Gastrocnemius medialis (tissue), 4 donors: ENCODE results near the gene GALNT10. TPM values are rescaled to one million over a fixed set of nuclear protein-coding genes. Genes with fewer than 3 reads are reported as not detected.

Experiments used
- ATAC-seq, 2 donors: fragments of 150-250 bp; one replicate each; pipeline ENCODE4 v1.9.1; 2016
- DNase-seq, 2 donors: peaks; one replicate each; pipeline ENCODE4 v3.0.0-alpha.2; 2019
- H3K27ac ChIP-seq, 4 donors: fragments of 200-600 bp; sonication (generic); 1 replicate in 1 of 4; 2 replicates in 3 of 4; pipeline ENCODE4 v1.5.1; 2016 to 2018; ENCODE audit warnings: mild to moderate bottlenecking in 2 of 4, moderate library complexity in 1 of 4
- H3K27me3 ChIP-seq, 3 donors: fragments of 200-600 bp; sonication (generic) in 2 of 3; 1 replicate in 1 of 3; 2 replicates in 2 of 3; pipeline versions ENCODE4 v1.5.1 to v1.6.0; 2016 to 2019; ENCODE audit warnings: mild to moderate bottlenecking in 1 of 3, moderate library complexity in 1 of 3
- H3K36me3 ChIP-seq, 2 donors: fragments of 200-600 bp; sonication (generic) in 1 of 2; one replicate each; pipeline ENCODE4 v1.5.1; 2017 to 2018
- H3K4me1 ChIP-seq, 2 donors: fragments of 200-600 bp; sonication (generic) in 1 of 2; one replicate each; pipeline ENCODE4 v1.5.1; 2016 to 2017; ENCODE audit warnings: mild to moderate bottlenecking in 2 of 2
- H3K4me3 ChIP-seq, 4 donors: fragments of 200-600 bp; sonication (generic) in 3 of 4; 1 replicate in 1 of 4; 2 replicates in 3 of 4; pipeline ENCODE4 v1.5.1; 2016 to 2019; ENCODE audit warnings: mild to moderate bottlenecking in 2 of 4
- H3K9me3 ChIP-seq, 3 donors: fragments of 200-600 bp; sonication (generic) in 2 of 3; 1 replicate in 1 of 3; 2 replicates in 2 of 3; pipeline ENCODE4 v1.5.1; 2016 to 2019
- CTCF ChIP-seq, 5 experiments: fragments of 450-650 bp in 3 of 5; fragments of 200-600 bp in 2 of 5; sonication (generic) in 2 of 5; IDR thresholded peaks in 4 of 5; conservative IDR thresholded peaks in 1 of 5; 1 replicate in 4 of 5; 2 replicates in 1 of 5; pipeline ENCODE4 v1.5.1; 2016 to 2019; ENCODE audit warnings: antibody characterized with exemption in 5 of 5, mild to moderate bottlenecking in 3 of 5, moderate library complexity in 3 of 5
- POLR2A ChIP-seq, 2 donors: fragments of 450-650 bp; IDR thresholded peaks; one replicate each; pipeline ENCODE4 v1.6.1; 2017; ENCODE audit warnings: antibody characterized with exemption in 2 of 2, mild to moderate bottlenecking in 2 of 2, moderate library complexity in 2 of 2
- in situ Hi-C, 4 donors: fragments of 200-750 bp; cut with MboI; loops; one replicate each; pipeline versions ENCODE4 v1.15.0 to v1.8.0; 2017; ENCODE audit warnings: low sequenced_read_pairs in 4 of 4
- intact Hi-C: fragments of 100-400 bp; cut with DNase I; formaldehyde crosslinking; loops from one replicate; pipeline ENCODE4 v1.15.1; 2023; ENCODE audit warnings: low total_unique reads
- total RNA-seq, 4 donors: library from RNA; depleted of rRNA; stranded (reverse); fragments of >200 nt; gene quantifications; one replicate each; pipeline versions ENCODE4 v1.1.0 to v1.2.3, GENCODE V29; 2016

The GALNT10 gene
- total RNA-seq, 4 donors from 2014 or later = 6.1 to 9.9 (median 6.4) TPM

GRCh38 chr5:154193283-154193682 lies 2.8 kb downstream of the GALNT10 start:
- Histone ChIP-seq H3K27ac (no peak overlapping the region), H3K4me1 (peaks cover 33 to 37% of the 10 kb centered on the region in 2 donors), H3K27me3 (no peaks in the 10 kb centered on the region), H3K4me3 (no peak overlapping the region), H3K9me3 (no peaks in the 10 kb centered on the region), H3K36me3 (no peaks in the 10 kb centered on the region)
- DNase-seq (no peak), ATAC-seq (no peak)
- in situ Hi-C loops (loop anchor here in 2 of 4 donors (10.0 to 25.0 kb wide), 2 partner anchors 212 to 219 kb away; no protein-coding TSS in a partner anchor), intact Hi-C loops (loop anchor here (5.0 kb wide), 3 partner anchors 156 to 254 kb away; partner anchors contain the start of genes FAM114A2, MFAP3 and SAP30L)
- TF ChIP-seq CTCF (IDR thresholded peaks at IDR 0.05 in 4 of 5, conservative IDR thresholded peaks at IDR 0.05 in 1 of 5) (no peak), POLR2A (IDR thresholded peaks at IDR 0.05) (no peak)

- Histone ChIP-seq H3K9me3 (no peaks in the 10 kb centered on the region), H3K36me3 (no peaks in the 10 kb centered on the region), H3K27ac (no peak overlapping the region), H3K4me1 (peaks cover 33 to 37% of the 10 kb centered on the region in 2 donors), H3K4me3 (no peak overlapping the region), H3K27me3 (no peaks in the 10 kb centered on the region)
- TF ChIP-seq POLR2A (IDR thresholded peaks at IDR 0.05) = no peak
- TF ChIP-seq CTCF (IDR thresholded peaks at IDR 0.05 in 4 of 5, conservative IDR thresholded peaks at IDR 0.05 in 1 of 5) = no peak
- ATAC-seq (no peak), DNase-seq (no peak)
- in situ Hi-C loops (loop anchor here in 2 of 4 donors (10.0 to 25.0 kb wide), 2 partner anchors 211 to 219 kb away; no protein-coding TSS in a partner anchor), intact Hi-C loops (loop anchor here (5.0 kb wide), 3 partner anchors 156 to 254 kb away; partner anchors contain the start of genes FAM114A2, MFAP3 and SAP30L)
Measured at GRCh38 chr5:154193701-154194121, 3.2 kb downstream of the GALNT10 start.

- Histone ChIP-seq H3K27me3 (no peaks in the 10 kb centered on the region), H3K4me3 (no peak overlapping the region), H3K27ac (no peak overlapping the region), H3K36me3 (no peaks in the 10 kb centered on the region), H3K9me3 (no peaks in the 10 kb centered on the region), H3K4me1 (peaks cover 32 to 33% of the 10 kb centered on the region in 2 donors)
- TF ChIP-seq POLR2A (IDR thresholded peaks at IDR 0.05) (no peak), CTCF (IDR thresholded peaks at IDR 0.05 in 4 of 5, conservative IDR thresholded peaks at IDR 0.05 in 1 of 5) (no peak)
- in situ Hi-C loops (loop anchor here in 2 of 4 donors (5.0 to 25.0 kb wide), 3 partner anchors 122 to 218 kb away; no protein-coding TSS in a partner anchor), intact Hi-C loops (loop anchor here (5.0 kb wide), 3 partner anchors 157 to 253 kb away; partner anchors contain the start of genes FAM114A2, MFAP3 and SAP30L)
- ATAC-seq = no peak
- no peak for DNase-seq
Measured at GRCh38 chr5:154194345-154195329, 4.1 kb downstream of the GALNT10 start.

- no peaks in the 10 kb centered on the region for H3K27me3 ChIP-seq
- no peaks in the 10 kb centered on the region for H3K36me3 ChIP-seq
- in situ Hi-C loops (loop anchor here in 2 of 4 donors (5.0 to 25.0 kb wide), 3 partner anchors 124 to 216 kb away; no protein-coding TSS in a partner anchor), intact Hi-C loops (no loop called here)
- TF ChIP-seq POLR2A (IDR thresholded peaks at IDR 0.05) = no peak
- no peak for TF ChIP-seq CTCF (IDR thresholded peaks at IDR 0.05 in 4 of 5, conservative IDR thresholded peaks at IDR 0.05 in 1 of 5)
- no peaks in the 10 kb centered on the region for H3K9me3 ChIP-seq
- DNase-seq (no peak), ATAC-seq (no peak)
- peaks cover 27 to 29% of the 10 kb centered on the region in 2 donors for H3K4me1 ChIP-seq
- H3K27ac ChIP-seq = no peak overlapping the region
- H3K4me3 ChIP-seq = no peak overlapping the region
Measured at GRCh38 chr5:154196281-154196680, 5.7 kb downstream of the GALNT10 start.
